K562 (cell line): ENCODE data around the gene RNLS. TPM values are rescaled to one million over a fixed set of nuclear protein-coding genes. Genes with fewer than 3 reads are reported as not detected.

ENCODE experiments used
- ATAC-seq: fragments of 200-7000 bp; cut with Tn5 transposase; 3 replicates; pipeline ENCODE4 v1.9.1; 2020; ENCODE audit warnings: moderate library complexity
- BruUV-seq: library from RNA; stranded (reverse); fragments of 400-500 nt; replicated peaks from 2 replicates; lab custom pipeline; 2021; lab: Mats Ljungman, UMichigan
- CTCF ChIA-PET: fragments of 300-600 bp; formaldehyde crosslinking; extraction: SDS; loops from one replicate; lab custom pipeline; 2021; ENCODE audit warnings: low intra/inter-chr PET ratio; lab: Yijun Ruan, JAX
- POLR2A ChIA-PET: fragments of 300-600, 350-650 bp; sonication (Branson Sonifier 250); formaldehyde crosslinking; extraction: SDS; loops from one replicate; lab custom pipeline; 2021; ENCODE audit warnings: antibody characterized with exemption, inconsistent platforms; lab: Yijun Ruan, JAX
- DNase-seq, 4 experiments: peaks; one replicate each; pipeline versions ENCODE4 v3.0.0 to v3.0.0-alpha.2; 2011 to 2018; ENCODE audit warnings: low spot score in 3 of 4, mixed read lengths in 3 of 4; ENCODE audit errors: extremely low read depth in 1 of 4
- FAIRE-seq: peaks from 2 replicates; lab custom pipeline; 2011; peaks lifted over from hg19 to GRCh38; lab: Jason Lieb, UNC
- H2AFZ ChIP-seq: 2 replicates; pipeline ENCODE4 v1.6.0; 2011; ENCODE audit warnings: low read depth, low read length, control low read depth, inconsistent platforms
- H3K27ac ChIP-seq: fragments of 200-600 bp; 3 replicates; pipeline ENCODE4 v1.8.0; 2011; ENCODE audit warnings: low read depth, mild to moderate bottlenecking, control low read depth, inconsistent platforms, low read length, moderate library complexity, mixed read lengths; ENCODE audit errors: extremely low read depth
- H3K27me3 ChIP-seq, 2 experiments: fragments of 300-600 bp in 1 of 2; 2 replicates in 1 of 2; 3 replicates in 1 of 2; pipeline versions ENCODE4 v1.6.0 to v1.8.0; 2011; ENCODE audit warnings: inconsistent platforms in 2 of 2, low read length in 2 of 2, mild to moderate bottlenecking in 1 of 2, mixed read lengths in 1 of 2, moderate library complexity in 1 of 2; ENCODE audit not compliant: control insufficient read depth in 2 of 2, insufficient read depth in 2 of 2
- H3K36me3 ChIP-seq: fragments of 300-600 bp; 3 replicates; pipeline ENCODE4 v1.8.0; 2011; ENCODE audit warnings: mild to moderate bottlenecking, low read length, inconsistent platforms; ENCODE audit not compliant: control insufficient read depth, insufficient read depth
- H3K4me1 ChIP-seq, 2 experiments: fragments of 200-600 bp in 1 of 2; replicated peaks in 1 of 2; 2 replicates in 1 of 2; 3 replicates in 1 of 2; pipeline versions ENCODE4 v1.5.1 to v1.8.0; 2011; ENCODE audit warnings: inconsistent platforms in 2 of 2, low read length in 2 of 2, mild to moderate bottlenecking in 1 of 2, mixed read lengths in 1 of 2, moderate library complexity in 1 of 2; ENCODE audit not compliant: control insufficient read depth in 2 of 2, insufficient read depth in 2 of 2
- H3K4me2 ChIP-seq: 2 replicates; pipeline ENCODE4 v1.6.1; 2011; ENCODE audit warnings: low read length, control low read depth, inconsistent platforms, mixed read lengths; ENCODE audit not compliant: insufficient read depth
- H3K4me3 ChIP-seq: fragments of 200-600 bp; sonication (generic), shearing (Covaris generic); 2 replicates; pipeline ENCODE4 v1.5.1; 2016; ENCODE audit warnings: control low read depth, inconsistent platforms
- H3K79me2 ChIP-seq: fragments of 200-600 bp; 3 replicates; pipeline ENCODE4 v1.8.0; 2011; ENCODE audit warnings: low read length, inconsistent platforms; ENCODE audit not compliant: control insufficient read depth, insufficient read depth
- H3K9ac ChIP-seq, 2 experiments: 2 replicates each; pipeline versions ENCODE4 v1.6.0 to v1.6.1; 2011; ENCODE audit warnings: low read depth in 2 of 2, low read length in 2 of 2, control low read depth in 1 of 2, inconsistent platforms in 1 of 2, mild to moderate bottlenecking in 1 of 2, mixed read lengths in 1 of 2; ENCODE audit not compliant: insufficient read depth in 1 of 2
- H3K9me1 ChIP-seq: one replicate; pipeline ENCODE4 v1.6.0; 2011; ENCODE audit warnings: inconsistent platforms, mild to moderate bottlenecking, low read length, moderate library complexity; ENCODE audit not compliant: control insufficient read depth, insufficient read depth
- H3K9me3 ChIP-seq: replicated peaks from 2 replicates; pipeline ENCODE4 v1.5.1; 2011; ENCODE audit warnings: low read depth, low read length, inconsistent platforms; ENCODE audit not compliant: control insufficient read depth, insufficient read depth
- H4K20me1 ChIP-seq: replicated peaks from 2 replicates; pipeline ENCODE4 v1.6.1; 2011; ENCODE audit warnings: low read length, inconsistent platforms, mixed read lengths; ENCODE audit not compliant: control insufficient read depth, insufficient read depth
- BRD4 ChIP-seq: fragments of 200-600 bp; sonication (generic); IDR thresholded peaks from 2 replicates; pipeline ENCODE4 v1.6.1; 2017; ENCODE audit warnings: inconsistent platforms
- PHF8 ChIP-seq: fragments of 200-600 bp; sonication (generic); IDR thresholded peaks from 2 replicates; pipeline ENCODE4 v1.6.1; 2012; ENCODE audit warnings: mixed run types, mild to moderate bottlenecking, inconsistent platforms, low read length, moderate library complexity, borderline replicate concordance
- POLR3G ChIP-seq: IDR thresholded peaks from 2 replicates; pipeline ENCODE4 v1.6.1; 2011; ENCODE audit not compliant: insufficient read length, insufficient replicate concordance; ENCODE audit errors: extremely low read depth
- TOE1 ChIP-seq, 2 experiments: fragments of 450-650 bp in 1 of 2; sonication (generic) in 1 of 2; formaldehyde crosslinking in 1 of 2; IDR thresholded peaks; 2 replicates each; pipeline versions ENCODE4 v1.7.1 to v1.8.0; 2016 to 2022; ENCODE audit warnings: borderline replicate concordance in 2 of 2, mild to moderate bottlenecking in 2 of 2, antibody characterized with exemption in 1 of 2, inconsistent platforms in 1 of 2, low read depth in 1 of 2, missing genetic modification reagents in 1 of 2, moderate library complexity in 1 of 2
- ZNF717 ChIP-seq: fragments of 250-450 bp; sonication (Bioruptor Pico); IDR thresholded peaks from 2 replicates; pipeline ENCODE4 v1.5.0; 2021
- in situ Hi-C: fragments of 300-500 bp; cut with MboI; formaldehyde crosslinking; loops from 4 replicates; pipeline ENCODE4 v1.15.0; 2018; ENCODE audit warnings: inconsistent platforms, mixed read lengths
- intact Hi-C: fragments of 100-400 bp; cut with micrococcal nuclease; formaldehyde crosslinking; loops from 2 replicates; pipeline ENCODE4 v1.14.2; 2022
- polyA plus RNA-seq, 8 experiments: library from polyadenylated mRNA; depleted of rRNA in 4 of 8; stranded (reverse) in 5 of 8; unstranded in 3 of 8; fragments of >200 nt; fragmentation: Nextera tagmentation in 2 of 8; fragmentation: Illumina TruSeq in 1 of 8; extraction: Ambion mirVana in 2 of 8; extraction: Trizol in 1 of 8; gene quantifications; 2 replicates each; pipeline versions ENCODE4 v1.2.1 to v1.2.3, GENCODE V29; 2011 to 2014; ENCODE audit warnings: inconsistent platforms in 1 of 8, missing spikeins in 1 of 8
- total RNA-seq, 7 experiments: library from RNA; depleted of rRNA in 6 of 7; stranded (reverse); fragments of >200 nt in 6 of 7; fragmentation: Illumina TruSeq in 2 of 7; extraction: Trizol in 2 of 7; gene quantifications; 2 replicates each; pipeline versions ENCODE4 v1.2.1 to v1.2.3, GENCODE V29; 2011 to 2021; ENCODE audit warnings: low replicate concordance in 1 of 7
- TF ChIP-seq, protein P1 (sequence below): IDR thresholded peaks from 2 replicates; pipeline ENCODE4 v1.6.1; 2012; ENCODE audit warnings: low read depth, low read length, improper control_type of control experiment, borderline replicate concordance

Gene RNLS
- total and polyA plus RNA-seq, 9 of the 15 experiments (the other 6 are each of a cell fraction or from before 2014, with no cell fraction given) = 0.14 to 0.72 (median 0.41) TPM; not detected in 3

DNA sequence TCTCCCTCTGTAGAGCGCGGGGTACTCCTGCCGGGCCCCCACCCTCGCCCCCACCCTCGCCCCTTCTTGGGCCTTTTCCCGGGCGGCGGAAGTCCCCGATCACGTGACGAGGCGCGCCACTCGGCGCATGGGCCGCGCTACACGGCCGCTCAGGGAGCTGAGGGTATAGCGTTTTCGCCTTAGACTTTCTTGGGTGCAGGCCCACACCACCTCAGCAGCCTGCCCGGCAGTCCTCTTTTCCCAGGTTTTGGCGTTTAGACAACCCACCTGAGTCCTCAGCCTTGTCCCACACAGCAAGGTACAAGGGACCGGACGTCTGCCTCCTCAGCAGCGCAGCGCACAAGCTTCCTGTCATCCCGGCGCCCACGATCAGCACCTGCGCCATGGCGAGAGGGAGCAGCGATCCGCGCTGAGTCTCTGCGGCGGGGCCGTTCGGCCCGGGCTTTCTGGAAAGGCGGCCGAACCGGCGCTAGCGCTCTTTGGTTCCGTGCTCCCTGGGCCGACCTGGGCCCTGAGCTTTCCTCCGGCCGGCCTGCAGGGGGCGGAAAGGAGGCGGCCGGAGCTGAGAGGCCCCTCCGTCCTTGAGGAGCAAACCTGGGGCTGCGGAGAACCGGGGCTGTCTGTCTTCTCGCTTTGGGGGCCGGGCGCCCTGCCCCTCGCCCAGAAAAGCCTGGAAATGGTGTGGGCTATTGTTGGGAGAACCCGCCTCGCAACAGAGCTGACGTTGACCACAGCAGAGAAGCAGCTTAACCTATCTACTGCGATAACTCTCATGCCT is at the start of gene RNLS (continued):
- TF ChIP-seq TOE1 (IDR thresholded peaks at IDR 0.05; ENCODE audit: borderline replicate concordance) (peak; percentile 68; the same call in 1 of the 2 replicates), TOE1 (CRISPR knock-in tag; IDR thresholded peaks at IDR 0.05; ENCODE audit: borderline replicate concordance, low read depth) (no peak), PHF8 (peak; percentile 42; the same call in 1 of the 2 replicates), POLR3G (no peak)
- TF ChIP-seq, protein P1, sequence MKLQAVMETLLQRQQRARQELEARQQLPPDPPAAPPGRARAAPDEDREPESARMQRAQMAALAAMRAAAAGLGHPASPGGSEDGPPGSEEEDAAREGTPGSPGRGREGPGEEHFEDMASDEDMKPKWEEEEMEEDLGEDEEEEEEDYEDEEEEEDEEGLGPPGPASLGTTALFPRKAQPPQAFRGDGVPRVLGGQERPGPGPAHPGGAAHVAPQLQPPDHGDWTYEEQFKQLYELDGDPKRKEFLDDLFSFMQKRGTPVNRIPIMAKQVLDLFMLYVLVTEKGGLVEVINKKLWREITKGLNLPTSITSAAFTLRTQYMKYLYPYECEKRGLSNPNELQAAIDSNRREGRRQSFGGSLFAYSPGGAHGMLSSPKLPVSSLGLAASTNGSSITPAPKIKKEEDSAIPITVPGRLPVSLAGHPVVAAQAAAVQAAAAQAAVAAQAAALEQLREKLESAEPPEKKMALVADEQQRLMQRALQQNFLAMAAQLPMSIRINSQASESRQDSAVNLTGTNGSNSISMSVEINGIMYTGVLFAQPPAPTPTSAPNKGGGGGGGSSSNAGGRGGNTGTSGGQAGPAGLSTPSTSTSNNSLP = no peak
- TF ChIP-seq, all 486 proteins: peak for 20

GRCh38 chr10:88624840-88625239 is 41.7 kb upstream of the RNLS start:
- no TSS peak for BruUV-seq
- ATAC-seq (no peak), FAIRE-seq (no peak)
- CTCF ChIA-PET = no interaction called here
- intact Hi-C loops = no loop called here
- H3K4me3 ChIP-seq = no peak overlapping the region
- POLR2A ChIA-PET = no interaction called here
- H2AFZ ChIP-seq = no peak overlapping the region
- no peak overlapping the region for H3K4me2 ChIP-seq
- H3K79me2 ChIP-seq = no peaks in the 10 kb centered on the region
- no peaks in the 10 kb centered on the region for H4K20me1 ChIP-seq
- H3K36me3 ChIP-seq = no peaks in the 10 kb centered on the region
- in situ Hi-C loops = no loop called here
- H3K27me3 ChIP-seq = no peaks in the 10 kb centered on the region
- no peak overlapping the region for H3K27ac ChIP-seq
- no peak for TF ChIP-seq ZNF717 (CRISPR knock-in tag)
- no peak for TF ChIP-seq BRD4
- TF ChIP-seq, all 486 proteins: peak for 0
- DNase-seq = no peak
- Histone ChIP-seq H3K9me1 (no peaks in the 10 kb centered on the region), H3K9ac (no peak overlapping the region), H3K4me1 (no peaks in the 10 kb centered on the region), H3K9me3 (no peaks in the 10 kb centered on the region)
